ENCODE results near the gene RAB9A. TPM values are rescaled to one million over a fixed set of nuclear protein-coding genes. Genes with fewer than 3 reads are reported as not detected.
"Not testable (repeated sequence)": the region's sequence is repeated elsewhere in the genome, so short reads cannot be mapped to it uniquely, and the experiment has no call there.

Gene RAB9A
- polyA plus RNA-seq, 3 donors = 22.9 to 29.3 (median 25.4) TPM

DNA sequence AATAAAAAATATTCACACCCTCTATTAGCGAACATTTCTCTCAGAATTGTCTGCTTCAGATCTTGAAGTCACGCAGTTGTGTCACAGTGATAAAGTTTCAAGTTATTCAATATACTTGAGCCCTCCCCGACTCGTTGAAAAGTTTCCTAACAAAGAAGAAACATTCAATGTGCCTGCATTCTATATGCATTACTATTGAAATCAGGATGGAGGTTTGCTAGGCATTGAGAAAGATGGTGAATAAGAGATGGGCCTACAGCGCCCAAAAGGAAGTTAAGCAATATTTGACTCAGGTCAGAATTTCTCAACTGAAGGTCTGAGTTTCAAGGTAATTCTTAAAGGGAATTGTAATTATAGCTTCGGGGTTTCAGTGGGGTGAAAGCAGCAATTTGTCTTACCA, 29.9 kb upstream of the RAB9A start:
- DNase-seq (ENCODE audit: extremely low read depth in 1 of 11, low read depth in 9 of 11, low spot score in 4 of 11) = no peak

DNA sequence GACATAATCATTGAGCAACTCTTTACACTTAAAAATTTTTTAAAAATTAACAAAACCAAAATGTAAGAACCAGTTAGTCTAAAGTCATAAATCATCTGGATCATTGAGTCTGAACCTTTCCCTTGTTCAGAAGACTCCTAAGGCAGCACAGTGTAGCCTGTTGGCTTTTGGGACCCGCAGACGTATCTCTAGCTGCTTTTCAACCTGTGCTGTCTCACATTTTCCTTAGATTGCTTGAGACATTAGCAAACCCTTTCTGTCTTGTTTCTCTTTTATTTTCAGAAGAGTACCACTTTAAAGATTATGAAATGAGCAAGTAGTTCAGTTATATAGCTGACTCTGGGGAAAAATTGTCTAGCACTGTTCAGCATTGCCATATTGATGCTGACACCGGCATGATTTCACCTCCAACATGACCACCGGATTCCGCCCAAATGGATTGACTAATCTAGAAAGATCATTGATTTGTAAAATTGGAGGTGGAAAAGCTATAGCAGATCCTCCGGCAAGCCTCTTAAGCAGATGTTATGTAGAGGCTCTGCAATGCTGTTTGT, 27.1 kb upstream of the RAB9A start:
- DNase-seq (ENCODE audit: extremely low read depth in 1 of 11, low read depth in 9 of 11, low spot score in 4 of 11) = no peak

DNA sequence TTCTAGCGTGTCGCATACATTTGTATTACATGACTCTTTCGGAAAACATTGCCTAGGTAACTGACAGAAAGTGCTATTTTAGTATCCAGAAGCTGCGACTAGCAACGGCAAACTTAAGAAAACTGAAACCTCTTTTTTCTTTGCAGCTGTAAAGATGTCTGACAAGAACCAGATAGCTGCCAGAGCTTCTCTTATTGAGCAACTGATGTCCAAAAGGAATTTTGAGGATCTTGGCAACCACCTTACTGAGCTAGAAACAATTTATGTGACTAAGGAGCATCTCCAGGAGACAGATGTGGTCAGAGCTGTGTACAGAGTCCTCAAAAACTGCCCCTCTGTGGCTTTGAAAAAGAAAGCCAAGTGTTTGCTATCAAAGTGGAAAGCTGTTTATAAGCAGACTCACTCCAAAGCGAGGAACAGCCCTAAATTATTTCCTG, 26.6 kb upstream of the RAB9A start:
- no peak for DNase-seq (ENCODE audit: extremely low read depth in 1 of 11, low read depth in 9 of 11, low spot score in 4 of 11)

DNA sequence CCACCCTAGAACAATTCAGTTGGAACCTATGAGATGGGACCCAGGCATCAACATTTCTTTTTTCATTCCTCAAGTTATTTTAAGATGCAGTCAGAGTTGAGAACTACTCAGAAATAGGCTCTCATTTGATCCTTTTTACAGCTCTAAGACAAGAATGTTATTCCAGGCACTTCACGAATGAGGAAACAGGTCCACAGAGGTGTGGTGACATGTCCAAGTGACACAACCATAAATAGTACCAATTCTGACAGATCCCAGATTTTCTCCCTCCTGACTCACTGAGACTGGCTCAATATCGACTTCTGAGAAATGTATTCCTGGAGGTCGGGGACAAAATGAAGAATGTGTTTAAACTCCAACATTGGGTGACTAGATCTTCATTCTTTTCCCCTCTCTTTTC, 24.9 kb upstream of the RAB9A start:
- no peak for DNase-seq (ENCODE audit: extremely low read depth in 1 of 11, low read depth in 9 of 11, low spot score in 4 of 11)

DNA sequence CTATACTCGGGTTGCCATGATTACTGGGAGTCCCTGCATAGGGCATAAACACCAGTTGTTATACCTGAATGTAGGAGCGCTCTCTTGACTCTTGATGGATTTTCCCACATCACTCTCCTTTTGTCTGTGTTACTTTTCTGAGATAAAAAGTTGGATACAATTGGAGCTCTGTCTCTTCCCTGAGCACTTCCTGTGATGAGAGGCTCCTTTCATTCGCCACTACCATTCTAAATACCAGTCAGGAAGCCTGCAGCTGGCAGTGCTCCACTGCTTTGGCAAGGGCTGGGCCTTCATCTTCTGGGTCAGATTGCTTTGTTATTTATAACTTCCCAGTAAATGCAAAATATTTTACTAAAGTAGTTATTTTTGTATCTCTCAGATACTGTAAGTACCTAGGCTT, 22.1 kb upstream of the RAB9A start:
- no peak for DNase-seq (ENCODE audit: extremely low read depth in 1 of 11, low read depth in 9 of 11, low spot score in 4 of 11)

DNA sequence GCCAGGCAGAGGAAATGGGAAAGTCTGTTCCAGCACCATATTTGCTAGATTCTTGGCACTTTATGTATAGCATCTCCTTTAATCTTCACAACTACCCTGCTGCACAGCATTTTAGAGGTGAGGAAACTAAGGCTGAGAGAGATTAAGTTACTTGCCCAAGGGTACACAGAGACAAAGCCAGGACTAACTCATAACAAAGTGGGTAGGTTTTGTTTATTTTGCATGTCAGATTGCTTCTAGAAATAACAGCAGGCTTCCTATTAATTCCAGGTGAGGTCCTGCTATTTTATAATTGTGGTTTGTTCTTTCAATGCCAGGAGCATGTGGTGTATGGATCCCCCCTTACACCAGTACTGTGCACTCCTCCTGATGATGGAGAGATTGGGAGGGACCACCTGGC, 21.0 kb upstream of the RAB9A start:
- no peak for DNase-seq (ENCODE audit: extremely low read depth in 1 of 11, low read depth in 9 of 11, low spot score in 4 of 11)

DNA sequence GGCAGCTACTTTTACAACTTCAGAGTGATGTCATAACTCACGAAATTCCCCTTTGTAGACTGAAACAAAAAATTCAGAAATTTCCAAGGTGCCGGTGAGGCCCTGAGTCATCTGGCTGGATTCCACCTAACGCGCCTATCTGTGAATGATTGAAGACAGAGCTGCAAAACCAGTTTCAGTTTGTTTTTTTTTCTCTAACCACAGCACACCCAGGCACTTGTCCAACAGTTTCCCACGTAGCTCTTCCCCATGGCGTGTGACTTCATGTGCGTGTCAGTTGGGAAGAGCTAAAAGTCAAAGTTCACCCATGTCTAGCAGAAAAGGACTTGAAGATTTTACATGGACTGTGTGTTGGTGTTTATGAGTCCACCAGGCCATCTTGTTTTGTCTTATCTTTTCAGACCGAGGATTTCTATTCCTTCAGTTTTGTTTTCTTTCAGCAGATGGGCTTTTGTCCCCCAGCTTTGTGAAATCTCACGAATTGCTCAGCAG, 19.6 kb upstream of the RAB9A start:
- DNase-seq (ENCODE audit: extremely low read depth in 1 of 11, low read depth in 9 of 11, low spot score in 4 of 11) = peak in 1 of 11 donors; percentile 24

DNA sequence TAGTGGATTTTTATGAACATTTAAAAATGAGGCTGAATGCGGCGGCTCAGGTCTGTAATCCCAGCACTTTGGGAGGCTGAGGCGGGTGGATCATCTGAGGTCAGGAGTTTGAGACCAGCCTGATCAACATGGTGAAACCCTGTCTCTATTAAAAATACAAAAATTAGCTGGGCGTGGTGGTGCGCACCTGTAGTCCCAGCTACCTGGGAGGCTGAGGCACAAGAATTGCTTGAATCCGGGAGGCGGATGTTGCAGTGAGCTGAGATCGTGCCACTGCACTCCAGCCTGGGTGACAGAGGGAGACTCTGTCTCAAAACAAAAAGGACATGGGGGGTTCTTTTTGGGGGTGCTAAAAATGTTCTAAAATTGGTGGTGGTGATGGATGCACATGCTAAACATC, 19.2 kb upstream of the RAB9A start:
- DNase-seq (ENCODE audit: extremely low read depth in 1 of 11, low read depth in 9 of 11, low spot score in 4 of 11) = not testable (repeated sequence)

DNA sequence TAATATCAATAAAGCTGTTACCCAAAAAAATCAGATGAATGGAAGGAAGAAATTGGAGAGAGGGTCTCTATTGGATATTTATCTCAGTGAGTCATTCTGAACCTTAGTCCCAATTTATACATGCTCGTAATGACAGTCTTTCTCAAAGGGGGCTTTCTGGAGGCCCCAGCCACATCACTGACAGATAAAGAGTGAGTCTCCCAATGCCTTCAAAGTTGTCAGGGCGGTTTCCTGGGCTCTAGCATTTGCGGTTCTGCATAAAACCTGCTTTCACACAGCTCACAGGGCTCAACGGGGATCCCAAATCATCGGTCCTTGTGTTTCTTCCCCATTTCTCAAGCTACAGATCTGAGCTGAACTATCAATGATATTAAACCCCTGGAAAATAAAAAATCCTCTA, 18.7 kb upstream of the RAB9A start:
- DNase-seq (ENCODE audit: extremely low read depth in 1 of 11, low read depth in 9 of 11, low spot score in 4 of 11) = no peak

DNA sequence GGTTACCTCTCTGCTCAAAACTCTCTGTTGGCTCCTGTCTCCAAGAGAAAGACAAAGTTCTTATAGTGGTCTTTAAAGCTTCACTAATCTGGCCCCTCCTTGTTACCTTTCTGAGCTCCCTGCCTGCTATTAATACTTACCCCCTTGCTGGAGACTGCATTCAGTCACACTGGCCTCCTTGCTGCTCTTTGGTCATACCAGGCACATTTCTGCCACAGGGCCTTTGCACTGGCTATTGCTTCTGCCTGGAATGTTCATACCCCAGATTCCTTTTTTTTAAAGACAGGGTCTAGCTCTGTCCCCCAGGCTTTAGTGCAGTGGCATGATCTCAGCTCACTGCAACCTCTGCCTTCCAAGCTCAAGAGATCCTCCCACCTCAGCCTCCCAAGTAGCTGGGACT, 15.9 kb upstream of the RAB9A start:
- DNase-seq (ENCODE audit: extremely low read depth in 1 of 11, low read depth in 9 of 11, low spot score in 4 of 11) = no peak

DNA sequence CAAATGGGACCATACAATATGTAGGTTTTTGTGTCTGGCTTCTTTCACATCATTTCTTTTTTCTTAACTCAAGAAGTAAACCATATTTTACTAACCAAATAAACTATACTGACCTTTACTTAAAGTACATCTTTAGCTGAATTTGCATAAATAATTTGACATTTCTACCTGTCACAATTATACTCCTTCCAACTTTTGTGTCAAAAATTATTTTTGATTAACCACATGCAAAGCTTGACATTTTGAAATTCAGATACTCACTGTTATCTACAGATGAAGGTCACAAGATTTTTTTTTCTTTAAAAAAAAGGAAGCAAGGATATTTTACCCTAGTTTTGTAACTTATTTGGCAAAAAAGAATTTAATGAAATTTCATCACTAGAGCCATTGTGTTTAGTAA, 12.0 kb upstream of the RAB9A start:
- no peak for DNase-seq (ENCODE audit: extremely low read depth in 1 of 11, low read depth in 9 of 11, low spot score in 4 of 11)

DNA sequence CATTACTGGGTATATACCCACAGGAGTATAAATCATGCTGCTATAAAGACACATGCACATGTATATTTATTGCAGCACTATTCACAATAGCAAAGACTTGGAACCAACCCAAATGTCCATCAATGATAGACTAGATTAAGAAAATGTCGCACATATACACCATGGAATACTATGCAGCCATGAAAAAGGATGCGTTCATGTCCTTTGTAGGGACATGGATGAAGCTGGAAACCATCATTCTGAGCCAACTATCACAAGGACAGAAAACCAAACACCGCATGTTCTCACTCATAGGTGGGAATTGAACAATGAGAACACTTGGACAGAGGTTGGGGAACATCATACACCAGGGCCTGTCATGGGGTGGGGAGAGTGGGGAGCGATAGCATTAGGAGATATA, 9.2 kb upstream of the RAB9A start:
- not testable (repeated sequence) for DNase-seq (ENCODE audit: extremely low read depth in 1 of 11, low read depth in 9 of 11, low spot score in 4 of 11)

DNA sequence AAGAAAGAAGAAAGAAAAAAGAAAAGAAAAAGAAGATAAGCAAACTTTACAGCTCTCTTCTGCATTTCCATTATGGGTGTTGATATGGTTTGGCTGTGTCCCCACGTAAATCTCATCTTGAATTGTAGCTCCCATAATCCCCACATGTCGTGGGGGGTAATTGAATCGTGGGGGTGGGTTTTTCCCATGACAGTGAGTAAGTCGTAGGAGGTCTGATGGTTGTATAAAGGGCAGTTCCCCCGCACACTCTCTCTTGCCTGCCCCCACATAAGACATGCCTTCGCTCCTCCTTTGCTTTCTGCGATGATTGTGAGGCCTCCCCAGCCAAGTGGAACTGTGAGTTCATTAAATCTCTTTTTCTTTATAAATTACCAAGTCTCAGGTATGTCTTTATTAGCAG, 7.3 kb upstream of the RAB9A start:
- no peak for DNase-seq (ENCODE audit: extremely low read depth in 1 of 11, low read depth in 9 of 11, low spot score in 4 of 11)

DNA sequence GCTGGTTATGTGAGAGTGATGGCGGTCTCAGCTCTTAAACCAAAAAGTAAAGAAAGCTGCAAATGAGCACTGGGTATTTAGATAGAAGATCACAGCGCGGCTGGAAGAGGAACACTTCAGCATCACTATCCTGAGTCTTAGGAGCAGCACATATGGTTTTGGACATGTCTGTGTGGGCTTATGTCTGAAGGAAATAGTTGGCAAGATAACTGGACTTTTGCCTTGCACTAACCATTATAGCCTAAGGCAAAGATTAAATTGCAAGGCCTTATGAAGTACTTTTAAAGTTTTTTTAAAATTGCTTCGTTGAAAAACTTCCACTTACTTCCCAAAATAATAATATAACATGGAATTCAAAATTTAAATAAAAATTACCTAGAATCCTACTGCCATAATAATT, 4.6 kb upstream of the RAB9A start:
- no peak for DNase-seq (ENCODE audit: extremely low read depth in 1 of 11, low read depth in 9 of 11, low spot score in 4 of 11)

DNA sequence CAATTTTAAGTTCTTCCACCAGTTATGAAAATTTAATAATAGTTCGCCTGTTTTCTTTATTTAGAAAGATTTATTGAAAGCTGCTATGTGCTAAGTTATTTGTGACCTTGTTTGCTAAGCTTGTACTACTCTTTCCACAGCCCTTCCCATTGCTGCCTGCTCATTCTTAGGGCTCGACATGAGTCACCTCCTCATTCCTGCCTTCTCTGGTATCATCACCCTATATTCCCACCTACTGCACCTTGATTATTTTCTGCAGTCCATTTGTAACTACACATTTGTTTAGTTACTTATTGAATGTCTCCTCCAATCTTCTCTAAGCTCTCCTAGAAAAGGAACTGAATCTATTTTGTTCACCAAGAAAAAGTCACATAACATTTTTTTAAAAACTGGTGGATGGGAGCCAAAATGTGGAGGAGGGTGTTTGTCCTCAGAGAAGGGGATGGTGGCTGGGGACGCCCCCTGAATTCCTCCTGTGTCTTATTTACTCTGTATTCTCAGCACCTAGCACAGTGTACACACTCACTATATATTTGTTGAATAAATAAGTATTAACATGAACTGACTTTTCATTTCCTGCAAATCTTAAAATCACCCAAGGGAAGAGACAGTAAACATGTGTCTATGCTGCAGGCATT, 3.7 kb upstream of the RAB9A start:
- no peak for DNase-seq (ENCODE audit: extremely low read depth in 1 of 11, low read depth in 9 of 11, low spot score in 4 of 11)

DNA sequence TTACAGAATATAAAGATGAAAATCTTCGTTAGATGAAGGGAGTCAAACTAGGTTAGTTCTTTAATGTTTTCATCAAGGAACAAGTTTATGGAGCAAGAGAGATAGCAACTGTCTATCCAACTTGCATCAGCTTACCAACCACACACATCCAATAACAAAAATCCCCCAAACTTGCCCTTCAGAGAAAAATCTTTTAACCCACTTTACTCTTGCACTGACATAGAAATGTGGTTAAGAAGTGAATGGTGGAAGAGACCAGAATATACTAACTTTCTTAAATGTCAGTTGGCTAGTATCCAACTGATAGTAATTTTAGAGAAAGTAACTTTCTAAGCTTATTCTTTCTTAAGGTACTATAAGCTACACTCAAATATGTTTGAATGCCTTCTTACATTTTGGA, 1.7 kb upstream of the RAB9A start:
- DNase-seq (ENCODE audit: extremely low read depth in 1 of 11, low read depth in 9 of 11, low spot score in 4 of 11) = no peak

DNA sequence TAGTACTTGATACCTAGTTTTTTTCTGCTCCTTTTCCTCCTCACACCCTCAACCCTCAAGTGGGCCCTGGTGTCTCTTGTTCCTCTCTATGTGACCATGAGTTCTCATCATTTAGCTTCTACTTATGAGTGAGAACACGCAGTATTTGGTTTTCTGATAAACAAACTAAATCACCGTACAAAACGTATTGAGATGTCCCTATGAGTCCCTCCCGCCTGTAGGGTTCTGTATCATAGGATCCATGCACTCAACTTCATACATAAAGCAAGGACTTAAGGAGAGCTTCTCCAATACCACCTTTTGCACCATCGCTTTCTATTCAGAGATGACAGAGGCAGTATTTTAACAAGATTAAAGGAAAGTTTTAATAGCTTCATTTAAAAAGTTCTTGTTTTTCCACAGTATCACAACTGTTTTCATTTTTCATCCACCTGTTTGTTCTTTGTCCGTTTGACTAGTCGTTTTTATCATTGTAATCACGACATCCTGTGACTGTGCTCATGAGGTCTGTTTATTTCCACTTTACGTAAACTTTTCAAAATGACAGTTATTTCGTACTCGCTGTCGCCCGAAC, 457 bp upstream of the RAB9A start:
- DNase-seq (ENCODE audit: extremely low read depth in 1 of 11, low read depth in 9 of 11, low spot score in 4 of 11) = peak in 1 of 11 donors; percentile 2

DNA sequence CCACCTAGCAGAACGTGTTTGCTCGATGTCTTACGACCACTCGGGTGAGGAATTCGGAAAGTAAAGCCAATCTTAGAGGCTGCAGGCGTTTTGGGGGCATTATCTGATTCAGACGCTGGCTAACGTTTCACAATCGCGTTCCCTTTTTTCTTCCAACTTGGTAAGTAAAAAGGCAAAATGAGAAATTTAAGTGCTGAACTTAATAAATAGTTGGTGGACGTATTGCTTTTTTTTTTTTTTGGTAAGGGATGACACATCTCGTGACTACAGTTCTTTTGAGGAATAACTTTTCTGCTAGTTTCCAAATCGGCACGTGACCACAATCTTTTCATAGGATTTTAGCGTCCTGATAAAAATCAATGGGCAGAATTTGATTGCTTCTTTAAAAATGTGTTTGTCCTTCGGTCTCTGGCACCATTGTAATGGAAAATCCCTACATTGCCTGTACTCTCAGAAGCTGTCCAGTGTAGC, 848 bp downstream of the RAB9A start:
- peak in 5 of 11 donors; percentile 9 to 19 (median 15) for DNase-seq (ENCODE audit: extremely low read depth in 1 of 11, low read depth in 9 of 11, low spot score in 4 of 11)

DNA sequence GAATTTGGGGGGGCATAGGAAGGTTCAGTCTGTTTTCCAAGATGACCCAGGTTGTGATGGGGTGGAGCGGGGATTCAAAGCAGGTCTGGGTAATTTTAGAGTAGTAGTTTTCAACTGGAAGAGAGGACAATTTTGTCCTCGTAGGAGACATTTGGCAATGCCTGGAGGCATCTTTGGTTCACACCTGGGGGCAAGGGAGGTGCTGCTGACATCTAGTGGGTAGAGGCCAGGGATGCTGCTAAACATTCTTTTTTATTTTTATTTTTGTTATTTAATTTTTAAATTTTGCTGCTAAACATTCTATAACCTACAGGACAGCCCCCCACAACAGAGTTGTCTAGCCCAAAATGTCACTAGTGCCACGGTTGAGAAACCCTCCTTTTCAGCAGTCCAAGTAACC, 1.9 kb downstream of the RAB9A start:
- no peak for DNase-seq (ENCODE audit: extremely low read depth in 1 of 11, low read depth in 9 of 11, low spot score in 4 of 11)

DNA sequence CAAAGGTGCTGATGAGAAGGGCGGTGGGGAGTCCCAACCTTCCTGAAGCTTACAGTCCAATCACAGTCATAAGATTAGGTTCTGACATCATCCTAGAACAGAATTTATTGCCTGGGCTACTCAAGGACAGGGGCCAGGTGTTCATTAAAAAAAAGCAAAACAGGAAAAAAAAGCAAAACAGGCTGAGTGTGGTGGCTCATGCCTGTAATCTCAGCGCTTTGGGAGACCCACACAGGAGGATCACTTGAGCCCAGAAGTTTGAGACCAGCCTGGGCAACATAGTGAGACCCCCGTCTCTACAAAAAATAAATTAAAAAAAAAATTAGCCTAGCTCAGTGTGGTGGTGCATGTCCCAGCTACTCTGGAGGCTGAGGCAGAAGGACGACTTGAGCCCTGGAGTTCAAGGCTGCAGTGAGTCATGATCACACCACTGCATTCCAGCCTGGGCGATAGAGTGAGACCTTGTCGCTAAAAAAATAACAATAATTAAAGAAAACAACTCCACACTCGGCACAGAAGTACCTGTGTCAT, 3.0 kb downstream of the RAB9A start:
- no peak for DNase-seq (ENCODE audit: extremely low read depth in 1 of 11, low read depth in 9 of 11, low spot score in 4 of 11)
